H1 (cell line): Measurements from ENCODE around the gene NNMT. TPM values are rescaled to one million over a fixed set of nuclear protein-coding genes. Genes with fewer than 3 reads are reported as not detected.

ENCODE experiments used
- CTBP2 ChIP-seq: IDR thresholded peaks from 2 replicates; pipeline ENCODE4 v1.7.0; 2011; ENCODE audit warnings: borderline replicate concordance, mild to moderate bottlenecking, moderate library complexity, mixed read lengths, low read length; ENCODE audit not compliant: insufficient read depth, insufficient read length
- GTF2F1 ChIP-seq: IDR thresholded peaks from 2 replicates; pipeline ENCODE4 v1.6.1; 2012; ENCODE audit warnings: low read depth, low read length, improper control_type of control experiment, borderline replicate concordance
- NRF1 ChIP-seq: IDR thresholded peaks from 2 replicates; pipeline ENCODE4 v1.6.1; 2011; ENCODE audit warnings: mild to moderate bottlenecking, low read depth, low read length, improper control_type of control experiment
- RNF2 ChIP-seq: fragments of 200-900, 300-1000 bp; sonication (generic); IDR thresholded peaks from 2 replicates; pipeline ENCODE4 v1.7.1; 2016; ENCODE audit warnings: borderline replicate concordance, low read depth, mild to moderate bottlenecking, antibody characterized with exemption, low read length; ENCODE audit not compliant: poor library complexity, severe bottlenecking; ENCODE audit errors: missing control alignments
- polyA plus RNA-seq, 7 experiments: library from polyadenylated mRNA; depleted of rRNA in 3 of 7; stranded (reverse) in 5 of 7; unstranded in 2 of 7; fragments of >200 nt in 5 of 7; fragments of 200-250 nt in 2 of 7; gene quantifications; 1 replicate in 5 of 7; 2 replicates in 1 of 7; 4 replicates in 1 of 7; pipeline versions ENCODE4 v1.2.1 to v1.2.3, GENCODE V29; 2011 to 2013; ENCODE audit warnings: missing spikeins in 2 of 7, mixed read lengths in 2 of 7
- total RNA-seq: library from RNA; stranded (reverse); fragmentation: NEBNext Ultra II Directional; extraction: Animal tissue kit (Norgen Biotek cat#: 25700); gene quantifications from 2 replicates; pipeline ENCODE4 v1.2.1, GENCODE V29; 2021

The NNMT gene
- total and polyA plus RNA-seq, 2 of the 8 experiments (the other 6 are each of a cell fraction or from before 2014, with no cell fraction given) = not detected

- TF ChIP-seq RNF2 (no peak), CTBP2 (no peak), NRF1 (no peak), GTF2F1 (no peak)
Measured at GRCh38 chr11:114291842-114292680, 4.1 kb upstream of the NNMT start (continued).
